HG03103 (cell line): ENCODE measurements around the gene PRKN.

ENCODE experiments used
- ATAC-seq: cut with Tn5 transposase; IDR thresholded peaks from one replicate; pipeline ENCODE4 v1.9.1; 2021; ENCODE audit warnings: low read depth; ENCODE audit not compliant: unreplicated experiment

PRKN gene

DNA sequence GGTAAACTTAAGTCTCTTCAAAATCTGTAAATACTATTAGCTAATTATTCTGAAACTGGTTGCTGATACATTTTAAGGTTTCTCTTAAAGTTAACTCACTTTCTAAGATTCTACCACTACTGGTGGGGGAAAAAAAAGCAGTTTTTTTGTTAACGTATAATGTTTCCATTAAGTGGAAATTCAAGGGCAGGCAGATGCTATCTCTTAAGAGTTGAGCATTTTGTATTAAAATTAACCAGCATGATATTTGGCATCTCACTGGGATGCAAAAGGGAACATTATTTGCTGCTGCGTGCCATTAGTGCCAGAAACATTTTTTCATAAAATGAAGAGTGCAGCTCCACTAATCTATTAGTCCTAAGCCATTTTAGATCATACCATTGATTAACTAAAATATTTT, 246.2 kb downstream of the PRKN start:
- ATAC-seq = no peak

DNA sequence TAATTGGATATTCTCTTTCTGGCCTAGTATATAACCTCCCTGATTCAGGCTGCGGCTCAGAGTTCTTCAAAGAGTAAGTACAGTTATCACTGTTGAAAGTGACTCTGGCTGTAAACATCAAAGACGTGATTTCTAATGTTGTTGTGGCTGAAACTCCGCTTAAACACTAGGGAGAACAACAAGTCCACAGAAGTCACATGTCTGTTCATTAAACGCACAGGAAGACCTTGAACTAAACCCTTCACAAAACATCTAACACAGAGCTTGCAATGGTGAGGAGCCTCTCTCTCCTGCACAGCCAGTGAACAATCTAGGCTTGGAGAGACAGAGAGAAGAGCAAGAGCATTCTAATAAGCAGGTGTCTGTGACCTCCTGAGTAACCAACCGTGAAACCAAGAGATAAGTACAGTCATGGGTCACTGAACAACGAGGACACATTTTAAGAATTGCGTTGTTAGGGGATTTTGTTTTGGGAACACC, 249.3 kb downstream of the PRKN start:
- no peak for ATAC-seq

DNA sequence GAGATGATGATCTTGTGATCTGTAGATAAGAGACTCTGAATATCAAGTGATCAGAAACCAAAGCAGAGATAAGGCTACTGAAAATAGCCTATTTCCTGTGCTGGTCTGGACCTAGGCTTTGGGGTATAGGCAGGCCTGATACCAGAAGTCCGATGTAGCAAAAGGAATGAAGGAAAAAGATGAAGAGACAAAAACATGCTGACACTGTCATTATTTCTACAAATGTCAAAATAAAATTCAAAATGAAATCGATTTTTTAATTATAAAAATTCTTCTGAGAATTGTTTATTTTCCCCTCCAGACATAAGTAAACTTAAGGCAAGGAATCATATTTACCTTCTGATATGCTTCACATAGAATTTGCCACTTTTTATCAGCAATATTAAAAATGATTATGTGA, 252.8 kb downstream of the PRKN start:
- ATAC-seq = no peak

DNA sequence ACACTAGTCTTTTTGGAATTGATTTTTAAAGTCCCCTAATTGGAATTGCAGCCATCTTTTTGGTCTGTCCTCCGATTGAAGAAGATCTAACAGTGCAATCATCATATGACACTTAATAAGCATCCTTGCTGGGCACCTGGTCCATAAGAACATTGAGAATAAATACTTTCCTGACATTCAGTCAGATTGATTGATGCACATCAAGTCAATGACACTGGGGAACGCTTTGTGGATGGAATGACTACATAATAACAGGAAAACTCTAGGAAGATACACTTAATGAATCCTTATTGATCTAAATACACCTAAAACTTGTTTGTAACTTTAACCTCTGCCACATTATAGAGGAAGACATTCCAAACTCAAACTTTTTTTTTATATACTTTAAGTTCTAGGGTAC, 255.7 kb downstream of the PRKN start:
- no peak for ATAC-seq

DNA sequence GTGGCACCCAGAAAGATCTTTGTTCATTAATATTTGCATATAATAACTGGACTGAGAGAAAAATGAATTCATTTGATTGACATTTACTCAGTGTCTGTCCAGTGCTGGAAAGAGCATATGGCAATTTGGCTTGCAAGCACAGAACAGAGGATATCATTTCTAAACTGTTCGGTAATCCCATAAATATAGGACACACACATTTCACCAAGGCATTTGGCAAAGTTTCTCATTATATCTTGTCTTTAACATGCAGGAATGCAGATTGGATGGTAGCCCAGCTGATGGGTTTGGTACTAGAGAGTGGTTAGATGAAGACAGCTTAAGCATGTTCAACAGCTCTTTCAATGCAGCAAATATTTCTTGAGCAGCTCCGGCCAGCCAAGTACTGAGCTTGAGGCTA, 259.2 kb downstream of the PRKN start:
- ATAC-seq = no peak

DNA sequence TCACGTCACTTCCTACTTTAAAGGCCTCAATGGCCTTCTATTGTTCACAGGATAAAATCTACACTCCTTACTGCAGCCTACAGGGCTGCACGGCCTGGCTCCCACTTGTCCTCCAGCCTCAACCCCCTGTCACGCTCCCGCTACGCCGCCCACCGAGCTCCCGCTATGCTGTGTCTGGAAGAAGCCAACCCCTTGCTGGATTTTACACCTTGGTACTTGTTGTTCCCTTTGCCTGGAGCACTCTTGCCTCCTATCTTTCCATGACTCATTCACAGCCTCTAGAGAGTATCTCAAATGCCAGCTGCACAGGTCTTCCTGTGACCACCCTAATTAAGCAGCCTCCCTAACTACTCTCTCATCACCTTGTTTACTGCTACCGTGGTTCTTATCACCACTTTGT, 259.9 kb downstream of the PRKN start:
- ATAC-seq = no peak

DNA sequence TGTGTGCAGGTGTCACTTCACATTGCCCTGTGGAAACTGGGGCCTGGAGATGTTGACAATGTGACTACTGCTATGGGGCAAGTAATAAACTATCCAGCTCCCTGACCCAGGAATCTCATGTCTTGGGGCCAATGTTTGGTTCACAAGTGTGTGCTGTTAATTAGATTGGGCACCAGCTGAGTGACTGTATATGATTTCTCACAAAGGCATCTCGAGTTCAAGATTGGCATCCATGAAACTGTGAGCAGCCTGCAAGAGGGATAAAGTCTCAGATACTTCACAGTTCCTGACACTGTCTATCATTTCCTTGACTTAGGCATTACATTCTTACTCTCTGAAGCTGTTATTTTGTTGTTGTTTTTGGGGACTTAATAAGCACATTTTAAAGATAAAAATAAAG, 264.0 kb downstream of the PRKN start:
- no peak for ATAC-seq

DNA sequence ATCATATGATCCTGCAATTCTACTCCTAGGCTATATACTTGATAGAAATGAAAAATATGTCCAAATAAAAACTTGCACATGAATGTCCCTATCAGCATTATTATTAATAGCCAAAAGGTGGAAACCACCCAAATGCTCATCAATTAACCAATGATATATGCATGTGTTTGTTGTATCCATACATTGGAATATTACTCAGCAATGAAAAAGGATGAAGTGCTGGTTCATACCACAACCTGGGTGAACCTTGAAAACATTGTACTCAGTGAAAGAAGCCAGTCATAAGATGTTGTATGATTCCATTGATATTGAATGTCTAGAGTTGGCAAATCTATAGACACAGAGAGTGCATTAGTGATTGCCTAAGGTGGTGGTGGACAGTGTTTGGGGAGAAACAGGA, 267.6 kb downstream of the PRKN start:
- ATAC-seq = no peak

DNA sequence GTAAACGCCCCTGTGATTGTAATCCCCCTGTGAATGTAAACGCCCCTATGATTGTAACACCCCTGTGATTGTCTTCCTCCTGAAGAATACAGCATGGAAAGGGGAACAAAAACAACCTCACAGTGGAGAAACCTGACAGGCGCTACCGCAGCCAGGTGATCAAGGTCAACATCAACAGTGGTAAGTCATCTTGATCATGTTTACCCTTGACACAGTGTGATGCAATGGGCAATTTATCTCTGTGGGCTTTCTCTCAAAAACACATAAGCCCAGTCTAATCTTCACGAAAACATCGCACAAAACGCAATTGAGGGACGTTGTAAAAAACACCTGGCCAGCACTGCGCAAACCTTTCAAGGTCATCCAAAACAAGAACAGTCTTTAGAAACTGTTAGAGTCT, 277.2 kb downstream of the PRKN start:
- ATAC-seq = no peak

DNA sequence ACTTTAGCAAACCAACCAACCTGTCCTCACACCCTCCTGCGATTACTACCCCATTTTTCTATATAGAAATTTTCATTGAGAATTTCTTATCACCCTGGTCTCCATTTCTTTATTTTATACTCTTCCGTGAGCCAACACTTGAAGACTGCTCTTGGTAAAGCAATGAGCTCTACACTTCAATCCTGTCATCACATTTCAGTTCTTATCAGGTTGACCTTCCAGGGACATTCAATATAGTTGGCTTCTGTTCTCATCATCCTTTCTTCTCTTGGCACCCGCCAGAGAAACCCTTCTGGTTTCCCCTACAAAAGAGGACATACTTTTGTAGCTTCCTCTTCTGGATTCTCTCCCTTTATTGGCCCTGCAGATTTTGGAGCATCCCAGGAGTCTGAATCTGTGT, 279.3 kb downstream of the PRKN start:
- no peak for ATAC-seq

DNA sequence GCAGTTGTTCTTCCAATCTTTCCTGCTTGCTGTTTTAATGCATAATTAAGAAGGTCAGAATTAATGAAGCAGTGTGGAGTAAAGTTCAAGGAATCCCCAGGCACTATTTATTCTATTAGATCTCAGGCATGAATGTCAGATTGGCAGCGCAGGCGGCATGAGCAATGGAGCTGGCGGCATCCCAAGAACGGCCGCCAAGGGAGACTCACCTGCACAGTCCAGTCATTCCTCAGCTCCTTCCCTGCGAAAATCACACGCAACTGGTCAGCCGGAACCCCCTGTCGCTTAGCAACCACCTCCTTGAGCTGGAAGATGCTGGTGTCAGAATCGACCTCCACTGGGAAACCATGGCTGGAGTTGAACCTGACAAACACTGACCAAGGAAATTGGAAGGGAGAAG, 284.5 kb downstream of the PRKN start:
- ATAC-seq = no peak

DNA sequence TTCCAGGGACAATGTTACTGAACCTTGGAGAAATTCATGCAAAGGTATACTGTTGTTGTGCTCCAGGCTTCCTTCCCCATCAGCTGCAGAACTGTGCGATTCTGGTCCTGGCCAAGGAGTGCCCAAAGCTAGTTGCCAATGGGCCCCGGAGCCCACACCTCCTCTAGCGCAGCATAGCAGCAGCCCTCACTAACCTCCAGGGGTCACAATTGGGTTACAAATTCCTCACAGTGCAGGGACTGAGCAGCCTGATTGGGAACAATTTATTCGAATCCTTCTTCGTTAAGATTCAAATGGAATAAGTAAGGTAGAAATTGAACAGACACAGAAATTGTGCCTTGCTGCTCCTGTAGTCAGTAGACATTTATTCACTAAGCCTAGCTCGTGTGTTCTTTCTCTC, 284.9 kb downstream of the PRKN start:
- no peak for ATAC-seq

DNA sequence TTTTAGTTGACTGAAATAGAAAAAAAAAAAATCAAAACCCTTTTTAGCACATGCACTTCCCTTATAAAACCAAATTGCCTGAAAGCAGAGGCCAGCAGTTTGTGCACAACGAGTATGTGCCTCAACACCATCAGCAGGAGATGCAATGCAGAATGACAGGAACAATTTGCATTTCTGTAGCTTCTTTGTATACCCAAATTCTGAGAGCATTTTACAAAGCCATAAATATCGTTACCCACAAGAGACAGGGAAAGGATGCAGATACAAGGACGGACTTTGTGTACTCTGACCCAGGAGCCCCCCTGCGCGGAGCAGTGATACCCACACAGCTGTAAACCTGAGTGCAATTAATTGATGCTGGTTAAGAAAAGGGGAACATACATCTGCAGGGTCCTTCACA, 285.6 kb downstream of the PRKN start:
- no peak for ATAC-seq

DNA sequence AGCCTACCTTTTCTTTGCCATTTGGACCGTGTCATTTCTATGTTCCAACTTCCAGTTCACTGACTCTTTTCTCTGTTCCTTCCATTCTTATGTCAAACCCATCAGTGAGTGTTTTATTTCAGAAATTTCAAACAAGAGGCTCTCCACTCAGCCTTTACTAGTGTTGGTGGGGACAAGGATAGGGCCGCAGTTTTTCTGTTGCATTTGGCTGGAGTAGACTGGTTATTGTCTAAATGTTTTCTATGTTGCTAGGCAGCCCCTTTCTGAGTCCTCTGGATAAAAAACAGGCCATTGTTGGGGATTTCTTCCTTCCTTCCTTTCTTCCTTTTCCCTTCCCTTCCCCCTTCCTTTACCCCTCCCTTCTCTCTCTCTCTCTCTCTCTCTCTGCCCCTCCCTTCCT, 288.6 kb downstream of the PRKN start:
- no peak for ATAC-seq

DNA sequence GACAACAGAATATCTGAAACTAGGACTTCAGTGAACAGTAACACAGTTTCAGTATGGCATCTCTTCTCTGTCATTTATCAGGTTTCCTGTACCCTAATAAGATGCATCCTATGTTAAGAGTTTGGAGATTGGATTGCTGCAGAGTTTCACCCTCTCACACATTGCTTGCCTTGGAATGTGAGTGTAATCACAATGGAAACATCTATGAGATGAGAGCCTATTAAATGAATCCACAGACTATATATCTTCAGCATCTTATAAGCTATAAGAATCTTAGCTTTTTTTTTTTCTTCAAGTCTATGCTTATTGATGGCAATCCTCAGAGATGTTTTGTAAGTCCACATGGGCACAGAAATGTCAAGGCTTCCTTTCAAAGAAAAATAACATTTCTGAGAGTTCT, 292.5 kb downstream of the PRKN start:
- no peak for ATAC-seq

DNA sequence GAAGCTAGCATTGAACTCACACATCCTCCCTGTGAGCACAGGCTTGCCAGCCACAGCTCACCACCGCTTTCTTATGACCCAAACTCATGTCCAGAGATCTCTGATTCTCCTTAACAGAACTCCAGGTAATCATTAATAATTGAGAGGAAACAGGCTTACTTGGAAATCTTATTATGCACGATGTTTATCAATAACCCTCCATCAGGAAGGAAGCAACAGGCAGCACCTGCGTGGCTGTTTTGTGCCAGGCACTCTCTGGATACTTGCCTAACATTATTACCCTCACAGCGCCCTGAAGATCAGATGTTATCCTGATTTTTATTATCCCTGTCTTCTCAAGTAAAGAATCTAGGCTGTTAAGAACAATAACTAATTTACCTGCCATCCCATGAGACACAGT, 306.6 kb downstream of the PRKN start:
- no peak for ATAC-seq

DNA sequence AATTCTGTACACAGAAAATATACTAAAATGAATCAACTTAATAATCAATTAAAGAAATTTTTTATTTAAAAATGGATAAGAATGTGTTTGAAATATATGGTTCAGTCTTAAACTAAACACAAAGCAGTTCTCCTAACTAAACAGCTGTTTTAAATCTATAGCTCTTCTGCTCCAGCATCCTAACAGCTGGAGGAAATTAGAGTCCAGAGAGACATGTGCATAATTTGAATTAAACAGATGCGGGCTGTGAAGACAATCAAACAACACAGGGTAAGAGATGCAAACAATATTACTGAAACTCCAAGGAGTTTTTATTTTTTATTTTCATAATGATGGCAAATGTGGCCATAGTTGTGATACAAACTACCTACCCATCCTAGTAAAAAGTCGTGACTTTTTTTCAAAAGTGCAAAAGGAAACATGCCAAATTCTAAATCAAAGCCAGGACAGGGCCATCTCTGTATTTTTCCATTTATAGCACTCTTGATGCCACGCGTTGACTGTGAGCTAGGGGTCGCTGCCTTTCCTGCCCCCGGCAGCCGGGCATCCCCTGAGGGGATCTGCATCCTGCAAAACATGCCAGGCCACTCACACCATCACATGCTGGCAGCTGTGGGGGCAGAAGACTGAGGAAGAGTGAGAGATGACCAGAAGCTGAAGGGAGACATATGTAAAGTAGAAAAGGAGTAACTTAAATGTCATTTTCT, 310.6 kb downstream of the PRKN start:
- no peak for ATAC-seq

DNA sequence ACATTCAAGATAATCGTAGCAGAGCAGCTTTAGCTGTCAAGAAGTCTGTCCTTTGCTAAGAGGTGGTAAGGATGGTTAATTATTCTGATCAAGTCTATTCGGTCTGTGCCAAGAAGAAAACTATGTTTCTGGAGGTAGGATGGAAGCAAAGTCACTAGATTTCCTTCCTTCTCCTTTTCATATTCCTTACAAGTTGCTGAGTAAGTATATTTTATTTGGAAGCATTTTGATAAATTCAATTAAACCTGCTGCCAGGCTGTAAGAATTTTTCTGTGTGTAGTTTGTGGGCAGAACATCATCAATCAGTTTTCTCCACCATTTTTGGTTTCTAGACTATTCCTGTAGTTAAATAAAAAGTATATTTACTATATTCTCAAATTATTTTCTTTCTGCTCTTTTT, 311.3 kb downstream of the PRKN start:
- ATAC-seq = no peak

DNA sequence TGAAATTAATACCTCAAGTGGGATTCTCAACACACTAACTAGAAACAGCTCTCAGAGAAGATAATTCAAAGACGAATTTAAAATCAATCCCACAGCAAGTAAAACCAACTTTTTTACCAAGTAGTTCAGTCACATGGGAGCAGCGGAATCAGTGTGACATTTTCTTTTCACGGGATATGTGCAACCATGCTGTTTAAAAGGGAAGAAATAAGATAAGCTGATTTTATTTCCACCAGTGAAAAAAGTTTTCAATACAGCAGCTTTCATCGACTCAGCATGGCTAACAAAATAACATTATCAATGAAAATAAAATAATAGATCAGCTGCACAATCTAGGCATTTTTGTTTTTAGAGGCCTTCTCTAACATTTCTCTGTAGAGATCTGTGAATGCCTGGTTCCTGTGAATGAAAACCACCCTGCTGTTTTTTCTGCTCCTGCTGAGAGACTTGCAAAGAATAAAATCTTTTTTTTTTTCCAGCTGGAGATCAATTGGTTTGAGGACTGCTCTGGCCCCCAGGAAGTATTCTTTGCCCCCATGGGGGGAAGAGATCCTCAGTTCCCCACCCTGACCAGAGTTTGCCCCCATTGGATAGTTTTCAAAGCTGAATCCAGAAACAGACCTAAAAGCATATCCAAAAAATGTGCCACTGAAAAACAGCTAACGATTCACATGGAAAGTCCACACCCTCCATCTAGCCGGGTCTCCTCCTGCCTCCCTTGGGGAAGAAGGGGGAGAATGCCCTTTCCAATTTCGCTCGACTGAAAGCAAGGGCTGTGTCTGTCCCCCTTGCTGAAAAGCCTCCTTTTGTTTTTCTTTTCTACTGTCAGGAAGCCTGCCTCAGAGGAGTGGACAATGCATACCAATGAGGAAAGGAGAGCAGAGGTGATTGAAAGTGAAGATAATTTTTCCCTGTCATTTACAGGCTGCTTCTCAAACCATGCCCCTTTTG, 317.6 kb downstream of the PRKN start:
- no peak for ATAC-seq

DNA sequence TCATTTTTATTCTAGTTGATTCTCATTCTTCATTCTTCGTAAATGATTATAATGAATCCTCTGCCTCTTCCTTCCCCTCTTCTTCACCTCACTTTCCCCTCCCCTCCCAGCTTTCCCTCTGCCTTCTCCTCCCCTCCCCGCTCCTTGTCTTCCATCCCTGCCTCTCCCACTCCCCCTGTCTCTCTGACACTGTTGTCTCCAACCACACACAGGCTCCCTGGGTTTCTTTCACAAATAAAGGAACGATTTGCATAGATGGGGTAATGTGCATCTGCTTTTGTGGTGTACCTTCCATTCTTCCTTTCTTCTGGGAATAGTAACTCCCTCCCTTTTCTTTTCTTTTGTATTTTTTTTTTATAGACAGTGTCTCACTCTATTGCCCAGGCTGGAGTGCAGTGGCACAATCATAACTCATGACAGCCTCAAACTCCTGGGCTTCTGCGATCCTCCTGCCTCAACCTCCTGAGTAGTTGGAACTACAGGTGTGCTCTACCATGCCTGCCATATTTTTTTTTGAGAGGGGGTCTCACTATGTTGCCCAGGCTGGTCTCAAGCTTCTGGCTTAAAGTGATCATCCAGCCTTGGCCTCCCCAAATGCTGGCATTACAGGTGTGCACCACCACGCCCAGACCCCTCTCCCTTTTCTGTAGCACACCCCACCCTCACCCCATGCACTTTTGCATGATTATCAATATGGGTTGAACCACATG, 318.6 kb downstream of the PRKN start:
- ATAC-seq = no peak

DNA sequence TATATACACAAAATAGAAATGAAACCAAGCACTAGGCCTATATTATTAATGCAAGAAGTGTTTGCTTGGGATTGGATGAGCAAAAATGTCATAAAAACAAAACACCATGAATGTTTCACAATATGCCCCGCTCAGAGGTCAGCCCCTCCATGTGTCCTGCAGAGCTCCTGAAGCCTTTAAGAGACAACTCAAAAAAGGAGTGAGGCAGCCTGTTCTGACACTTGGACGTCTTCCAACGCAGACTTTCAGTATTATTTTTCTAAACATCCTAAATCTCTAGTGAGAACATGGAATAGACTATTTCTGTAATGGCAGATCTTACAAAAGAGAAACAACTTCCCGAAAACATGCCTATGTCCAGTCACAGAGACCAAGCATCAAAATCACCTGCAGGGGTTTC, 322.6 kb downstream of the PRKN start:
- no peak for ATAC-seq
